SK-N-SH treated with all-trans-retinoic acid at 6 μM for 48 hours (cell line): ENCODE data around the gene TMC4.

Experiments used
- ARNTL ChIP-seq: fragments of 450-650 bp; formaldehyde crosslinking; IDR thresholded peaks from 2 replicates; pipeline ENCODE4 v1.5.0; 2020; ENCODE audit warnings: low read depth, mild to moderate bottlenecking, moderate library complexity, borderline replicate concordance
- TOX ChIP-seq: fragments of 250-450 bp; sonication (Bioruptor Pico); IDR thresholded peaks from 2 replicates; pipeline ENCODE4 v1.8.0; 2021; ENCODE audit warnings: mild to moderate bottlenecking, moderate library complexity, borderline replicate concordance
- ZFP30 ChIP-seq: fragments of 450-650 bp; formaldehyde crosslinking; IDR thresholded peaks from 2 replicates; pipeline ENCODE4 v1.5.0; 2022; ENCODE audit warnings: mild to moderate bottlenecking, moderate library complexity
- TF ChIP-seq, protein P1 (sequence below): fragments of 250-450 bp; sonication (Bioruptor Pico); IDR thresholded peaks from 2 replicates; pipeline ENCODE4 v1.8.0; 2020; ENCODE audit warnings: mild to moderate bottlenecking, moderate library complexity, borderline replicate concordance

DNA sequence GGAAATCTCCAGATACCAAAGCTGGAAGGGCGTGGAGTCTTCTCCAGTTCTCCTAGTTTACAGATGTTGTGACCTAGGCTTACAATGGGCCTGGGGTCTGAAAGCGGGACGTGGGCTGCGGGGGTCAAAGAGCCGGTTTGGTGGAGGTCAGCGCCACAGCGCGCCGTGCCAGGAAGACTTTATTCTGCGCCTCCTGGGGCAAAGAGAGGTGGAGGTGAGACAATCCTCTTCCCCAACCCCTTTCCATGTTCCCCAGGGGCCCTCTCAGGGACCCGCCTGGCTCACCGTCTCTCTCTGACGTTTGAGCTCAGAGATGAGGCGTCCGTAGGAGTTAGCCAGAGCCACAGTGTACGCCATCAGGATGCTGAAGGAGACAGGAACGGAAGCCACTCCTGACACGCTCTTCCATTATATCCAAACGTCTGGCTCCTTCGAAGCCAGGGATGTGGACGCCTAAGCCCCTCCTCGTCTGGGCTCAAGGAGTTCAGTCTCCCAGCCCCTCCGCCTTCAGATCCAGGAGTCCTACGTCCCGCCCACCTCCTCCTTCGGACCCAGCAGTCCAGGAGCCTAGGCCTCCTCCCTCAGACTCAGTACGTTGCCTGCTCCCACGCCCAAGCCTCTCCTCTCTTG is 12.7 kb downstream of the TMC4 start:
- TF ChIP-seq, protein P1, sequence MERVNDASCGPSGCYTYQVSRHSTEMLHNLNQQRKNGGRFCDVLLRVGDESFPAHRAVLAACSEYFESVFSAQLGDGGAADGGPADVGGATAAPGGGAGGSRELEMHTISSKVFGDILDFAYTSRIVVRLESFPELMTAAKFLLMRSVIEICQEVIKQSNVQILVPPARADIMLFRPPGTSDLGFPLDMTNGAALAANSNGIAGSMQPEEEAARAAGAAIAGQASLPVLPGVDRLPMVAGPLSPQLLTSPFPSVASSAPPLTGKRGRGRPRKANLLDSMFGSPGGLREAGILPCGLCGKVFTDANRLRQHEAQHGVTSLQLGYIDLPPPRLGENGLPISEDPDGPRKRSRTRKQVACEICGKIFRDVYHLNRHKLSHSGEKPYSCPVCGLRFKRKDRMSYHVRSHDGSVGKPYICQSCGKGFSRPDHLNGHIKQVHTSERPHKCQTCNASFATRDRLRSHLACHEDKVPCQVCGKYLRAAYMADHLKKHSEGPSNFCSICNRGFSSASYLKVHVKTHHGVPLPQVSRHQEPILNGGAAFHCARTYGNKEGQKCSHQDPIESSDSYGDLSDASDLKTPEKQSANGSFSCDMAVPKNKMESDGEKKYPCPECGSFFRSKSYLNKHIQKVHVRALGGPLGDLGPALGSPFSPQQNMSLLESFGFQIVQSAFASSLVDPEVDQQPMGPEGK = no peak
- TF ChIP-seq ZFP30 (CRISPR knock-in tag) (no peak), TOX (CRISPR knock-in tag) (no peak), ARNTL (CRISPR knock-in tag) (no peak)
